Upper lobe of right lung (tissue), 1 donor: ENCODE measurements around the gene DOCK2. TPM values are rescaled to one million over a fixed set of nuclear protein-coding genes. Genes with fewer than 3 reads are reported as not detected.

ENCODE experiments used
- ATAC-seq: fragments of 200-7000 bp; cut with Tn5 transposase; one replicate; pipeline ENCODE4 v1.9.1; 2020; ENCODE audit warnings: mild to moderate bottlenecking, moderate library complexity
- DNase-seq: peaks from one replicate; pipeline ENCODE4 v3.0.0-alpha.2; 2020
- H3K27ac ChIP-seq: fragments of 200-600 bp; one replicate; pipeline ENCODE4 v1.8.0; 2022
- H3K27me3 ChIP-seq: fragments of 200-600 bp; one replicate; pipeline ENCODE4 v1.8.0; 2022; ENCODE audit warnings: mild to moderate bottlenecking
- H3K36me3 ChIP-seq: fragments of 200-600 bp; one replicate; pipeline ENCODE4 v1.8.0; 2022
- H3K4me1 ChIP-seq: fragments of 200-600 bp; one replicate; pipeline ENCODE4 v1.8.0; 2022
- H3K4me3 ChIP-seq: fragments of 200-600 bp; one replicate; pipeline ENCODE4 v1.8.0; 2022; ENCODE audit warnings: mild to moderate bottlenecking
- H3K9me3 ChIP-seq: fragments of 200-600 bp; one replicate; pipeline ENCODE4 v1.8.0; 2022
- intact Hi-C: fragments of 100-400 bp; cut with DNase I; formaldehyde crosslinking; loops from one replicate; pipeline ENCODE4 v1.11.0; 2022
- total RNA-seq: library from RNA; stranded (reverse); fragmentation: NEBNext Ultra II Directional; extraction: Animal tissue kit (Norgen Biotek cat#: 25700); gene quantifications from one replicate; pipeline ENCODE4 v1.2.1, GENCODE V29; 2021
- TF ChIP-seq, protein P1 (sequence below): fragments of 200-600 bp; IDR thresholded peaks from one replicate; pipeline ENCODE4 v1.8.0; 2022; ENCODE audit warnings: antibody characterized with exemption
- donor health status: DM: no; HTN: yes; CAD: no; lungs with severe emphysema.

The DOCK2 gene
- total RNA-seq, 1 donor from 2014 or later = 65.4 TPM

DNA sequence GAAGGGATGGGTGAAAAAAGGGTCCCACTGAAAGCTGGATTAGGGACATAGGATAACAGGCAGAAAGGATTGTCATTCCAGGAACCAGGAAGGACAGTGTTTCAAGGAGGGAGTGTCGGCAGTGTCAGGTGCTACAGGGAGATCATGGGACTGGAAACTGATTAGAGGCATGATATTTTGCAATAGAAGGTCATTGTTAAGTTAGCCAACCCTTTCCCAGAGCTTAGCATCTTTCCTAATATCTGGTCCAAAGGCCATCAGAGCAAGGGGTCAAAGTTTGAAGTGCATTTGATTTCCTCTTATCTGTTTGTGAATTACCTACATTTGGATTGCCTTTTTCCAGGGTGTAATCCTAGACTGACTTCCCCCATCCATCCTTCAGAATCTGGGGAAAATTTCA is 91.3 kb downstream of the DOCK2 start:
- H3K27me3 ChIP-seq = peaks cover 6% of the 10 kb centered on the region
- no peak overlapping the region for H3K4me3 ChIP-seq
- H3K27ac ChIP-seq = no peak overlapping the region
- TF ChIP-seq, protein P1, sequence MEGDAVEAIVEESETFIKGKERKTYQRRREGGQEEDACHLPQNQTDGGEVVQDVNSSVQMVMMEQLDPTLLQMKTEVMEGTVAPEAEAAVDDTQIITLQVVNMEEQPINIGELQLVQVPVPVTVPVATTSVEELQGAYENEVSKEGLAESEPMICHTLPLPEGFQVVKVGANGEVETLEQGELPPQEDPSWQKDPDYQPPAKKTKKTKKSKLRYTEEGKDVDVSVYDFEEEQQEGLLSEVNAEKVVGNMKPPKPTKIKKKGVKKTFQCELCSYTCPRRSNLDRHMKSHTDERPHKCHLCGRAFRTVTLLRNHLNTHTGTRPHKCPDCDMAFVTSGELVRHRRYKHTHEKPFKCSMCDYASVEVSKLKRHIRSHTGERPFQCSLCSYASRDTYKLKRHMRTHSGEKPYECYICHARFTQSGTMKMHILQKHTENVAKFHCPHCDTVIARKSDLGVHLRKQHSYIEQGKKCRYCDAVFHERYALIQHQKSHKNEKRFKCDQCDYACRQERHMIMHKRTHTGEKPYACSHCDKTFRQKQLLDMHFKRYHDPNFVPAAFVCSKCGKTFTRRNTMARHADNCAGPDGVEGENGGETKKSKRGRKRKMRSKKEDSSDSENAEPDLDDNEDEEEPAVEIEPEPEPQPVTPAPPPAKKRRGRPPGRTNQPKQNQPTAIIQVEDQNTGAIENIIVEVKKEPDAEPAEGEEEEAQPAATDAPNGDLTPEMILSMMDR = no peak
- no peaks in the 10 kb centered on the region for H3K36me3 ChIP-seq
- H3K4me1 ChIP-seq = no peaks in the 10 kb centered on the region
- ATAC-seq (no peak), DNase-seq (no peak)
- H3K9me3 ChIP-seq = no peaks in the 10 kb centered on the region
- intact Hi-C loops = no loop called here

DNA sequence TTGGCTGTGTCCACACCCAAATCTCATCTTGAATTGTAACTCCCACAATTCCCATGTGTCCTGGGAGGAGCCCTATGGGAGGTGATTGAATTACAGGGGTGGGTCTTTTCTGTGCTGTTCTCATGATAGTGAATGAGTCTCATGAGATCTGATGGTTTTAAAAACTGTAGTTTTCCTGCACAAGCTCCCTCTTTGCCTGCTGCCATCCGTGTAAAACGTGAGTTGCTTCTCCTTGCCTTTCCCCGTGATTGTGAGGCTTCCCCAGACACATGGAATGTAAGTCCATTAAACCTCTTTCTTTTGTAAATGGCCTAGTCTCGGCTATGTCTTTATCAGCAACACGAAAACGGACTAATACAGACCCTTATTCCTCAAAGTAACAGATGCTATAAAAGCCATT is 94.1 kb downstream of the DOCK2 start:
- DNase-seq (no peak), ATAC-seq (no peak)
- Histone ChIP-seq H3K36me3 (no peaks in the 10 kb centered on the region), H3K27me3 (peaks cover 6% of the 10 kb centered on the region), H3K4me3 (no peak overlapping the region), H3K9me3 (no peaks in the 10 kb centered on the region), H3K27ac (no peak overlapping the region), H3K4me1 (no peaks in the 10 kb centered on the region)
- intact Hi-C loops = no loop called here
- TF ChIP-seq, protein P1 = no peak

DNA sequence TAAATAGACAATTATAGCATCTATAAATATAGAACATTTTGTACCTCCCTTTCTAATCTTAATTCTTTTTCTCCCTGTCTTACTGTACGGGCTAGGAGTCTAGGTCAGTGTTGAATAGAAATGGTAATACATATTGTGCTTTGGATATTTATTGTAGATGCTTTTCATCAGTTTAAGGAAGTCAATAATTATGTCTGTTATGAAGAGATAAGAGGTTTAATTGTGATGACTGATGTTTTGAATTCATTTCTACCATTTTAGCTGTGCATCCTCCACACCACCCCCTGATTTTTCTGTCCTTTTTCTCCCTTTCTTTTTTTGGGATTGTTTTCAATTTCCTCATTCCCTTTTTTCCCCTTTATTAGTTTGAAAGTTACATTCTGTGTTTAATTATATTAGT is 95.8 kb downstream of the DOCK2 start:
- TF ChIP-seq, protein P1 = no peak
- no peaks in the 10 kb centered on the region for H3K36me3 ChIP-seq
- H3K4me1 ChIP-seq = no peaks in the 10 kb centered on the region
- H3K9me3 ChIP-seq = no peaks in the 10 kb centered on the region
- no peak overlapping the region for H3K4me3 ChIP-seq
- H3K27me3 ChIP-seq = peaks cover 6% of the 10 kb centered on the region
- ATAC-seq (no peak), DNase-seq (no peak)
- H3K27ac ChIP-seq = no peak overlapping the region
- intact Hi-C loops = no loop called here

DNA sequence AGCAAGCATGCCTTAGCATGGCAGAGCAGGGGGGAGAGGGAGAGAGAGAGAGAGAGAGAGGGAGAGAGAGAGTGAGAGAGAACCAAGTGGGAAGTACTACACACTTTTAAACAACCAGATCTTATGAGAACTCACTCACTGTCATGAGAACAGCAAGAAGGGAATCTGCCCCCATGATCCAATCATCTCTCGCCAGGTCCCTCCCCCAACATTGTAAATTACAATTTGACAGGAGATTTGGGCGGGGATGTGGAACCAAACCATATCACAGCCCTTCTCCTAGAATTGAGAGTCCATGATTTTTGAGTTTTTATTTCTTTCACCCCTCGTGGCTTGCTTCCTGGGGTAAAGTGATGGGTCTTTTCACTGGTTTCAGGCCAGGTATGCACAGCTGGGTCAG is 98.8 kb downstream of the DOCK2 start:
- Histone ChIP-seq H3K36me3 (no peaks in the 10 kb centered on the region), H3K9me3 (no peaks in the 10 kb centered on the region), H3K4me3 (no peak overlapping the region), H3K27me3 (no peaks in the 10 kb centered on the region), H3K27ac (no peak overlapping the region), H3K4me1 (no peaks in the 10 kb centered on the region)
- TF ChIP-seq, protein P1 = no peak
- DNase-seq (no peak), ATAC-seq (no peak)
- intact Hi-C loops = no loop called here

DNA sequence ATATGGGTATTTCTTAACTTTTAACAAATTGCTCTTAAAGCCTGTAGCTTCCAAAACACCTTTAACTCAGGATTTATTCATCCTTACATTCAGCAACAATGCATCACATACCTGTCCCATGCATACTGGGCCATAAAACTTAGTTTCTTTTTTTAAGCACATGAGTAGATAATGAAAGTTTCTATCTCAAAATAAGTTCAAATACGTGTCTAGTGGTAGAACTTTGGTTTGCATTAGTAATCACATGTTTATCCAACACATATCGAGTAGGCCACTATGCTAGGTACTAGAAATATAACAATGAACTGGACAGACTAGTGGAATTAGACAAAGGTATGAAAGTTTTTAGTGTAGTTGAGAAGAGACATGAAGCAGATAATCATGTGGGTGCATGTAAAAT is 99.6 kb downstream of the DOCK2 start:
- intact Hi-C loops = no loop called here
- ATAC-seq = no peak
- Histone ChIP-seq H3K36me3 (no peaks in the 10 kb centered on the region), H3K9me3 (no peaks in the 10 kb centered on the region), H3K4me3 (no peak overlapping the region), H3K27ac (no peak overlapping the region), H3K27me3 (no peaks in the 10 kb centered on the region), H3K4me1 (no peaks in the 10 kb centered on the region)
- DNase-seq = no peak
- TF ChIP-seq, protein P1 = no peak

DNA sequence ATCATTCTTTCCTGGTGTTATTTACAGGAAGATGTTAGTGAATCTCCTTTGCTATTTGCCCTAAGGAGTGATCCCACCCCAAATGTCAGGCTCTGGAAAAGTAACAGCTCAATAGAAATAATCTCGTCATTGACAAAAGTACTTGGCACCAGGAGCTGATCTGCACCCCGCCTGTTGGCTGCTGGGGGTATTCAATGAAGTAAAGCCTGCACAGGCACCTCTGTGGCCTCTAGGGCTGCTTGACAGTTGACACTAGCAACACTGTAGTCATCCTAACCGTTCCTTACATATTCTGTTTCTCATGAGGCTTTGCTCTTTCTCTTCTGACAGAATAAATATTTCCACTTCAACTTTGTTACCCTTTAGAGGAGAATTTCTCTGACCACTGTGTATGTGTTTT is 103.4 kb downstream of the DOCK2 start:
- Histone ChIP-seq H3K36me3 (no peaks in the 10 kb centered on the region), H3K4me3 (no peak overlapping the region), H3K27ac (no peak overlapping the region), H3K27me3 (no peaks in the 10 kb centered on the region), H3K4me1 (no peaks in the 10 kb centered on the region), H3K9me3 (no peaks in the 10 kb centered on the region)
- ATAC-seq = no peak
- TF ChIP-seq, protein P1 = no peak
- intact Hi-C loops = no loop called here
- no peak for DNase-seq
